HEK293 (cell line): ENCODE data around the gene PNKD.

ENCODE experiments used
- CTCF ChIA-PET: fragments of 350-600 bp; formaldehyde crosslinking; extraction: SDS; loops from one replicate; lab custom pipeline; 2021; ENCODE audit warnings: antibody characterized with exemption; lab: Yijun Ruan, JAX
- POLR2A ChIA-PET: fragments of 300-600 bp; formaldehyde crosslinking; extraction: SDS; loops from one replicate; lab custom pipeline; 2020; ENCODE audit warnings: antibody characterized with exemption, inconsistent platforms; lab: Yijun Ruan, JAX
- H3K27ac ChIP-seq: fragments of 200-500 bp; sonication (Bioruptor generic); 2 replicates; pipeline ENCODE4 v1.5.1; 2014; ENCODE audit warnings: low read depth, low read length, control low read depth, inconsistent platforms; ENCODE audit errors: extremely low read depth
- H3K36me3 ChIP-seq, 2 experiments: fragments of 200-500 bp in 1 of 2; sonication (Bioruptor generic) in 1 of 2; 1 replicate in 1 of 2; 2 replicates in 1 of 2; pipeline ENCODE4 v1.5.1; 2014 to 2017; ENCODE audit warnings: inconsistent platforms in 2 of 2, low read length in 2 of 2; ENCODE audit not compliant: control insufficient read depth in 2 of 2, insufficient read depth in 1 of 2
- H3K4me1 ChIP-seq: fragments of 200-500 bp; sonication (Bioruptor generic); 2 replicates; pipeline ENCODE4 v1.5.1; 2014; ENCODE audit warnings: mild to moderate bottlenecking, low read length, inconsistent platforms; ENCODE audit not compliant: control insufficient read depth, insufficient read depth
- H3K4me3 ChIP-seq: 2 replicates; pipeline ENCODE4 v1.5.1; 2011; ENCODE audit warnings: low read depth, mild to moderate bottlenecking, control low read depth, low read length, moderate library complexity
- H3K9me3 ChIP-seq: fragments of 200-500 bp; sonication (Bioruptor generic); 2 replicates; pipeline ENCODE4 v1.5.1; 2014; ENCODE audit warnings: low read depth, low read length, inconsistent platforms; ENCODE audit not compliant: control insufficient read depth, insufficient read depth
- KLF9 ChIP-seq: fragments of 450-650 bp; formaldehyde crosslinking; IDR thresholded peaks from 2 replicates; pipeline ENCODE4 v1.5.1; 2016; ENCODE audit warnings: missing biosample characterization, missing genetic modification characterization, low read depth
- PRDM1 ChIP-seq: fragments of 450-650 bp; formaldehyde crosslinking; IDR thresholded peaks from 2 replicates; pipeline ENCODE4; 2016; ENCODE audit warnings: missing biosample characterization, missing genetic modification characterization
- RBAK ChIP-seq: fragments of 450-650 bp; formaldehyde crosslinking; IDR thresholded peaks from 2 replicates; pipeline ENCODE4 v1.5.1; 2016; ENCODE audit warnings: missing biosample characterization, missing genetic modification characterization
- YY1 ChIP-seq: fragments of 450-650 bp; formaldehyde crosslinking; IDR thresholded peaks from 2 replicates; pipeline ENCODE4 v1.5.1; 2018; ENCODE audit warnings: missing biosample characterization, missing genetic modification characterization
- ZBTB8A ChIP-seq: fragments of 450-650 bp; formaldehyde crosslinking; IDR thresholded peaks from 2 replicates; pipeline ENCODE4 v1.5.1; 2016; ENCODE audit warnings: missing biosample characterization, missing genetic modification characterization
- ZFP69B ChIP-seq: fragments of 450-650 bp; formaldehyde crosslinking; IDR thresholded peaks from 2 replicates; pipeline ENCODE4 v1.5.1; 2016; ENCODE audit warnings: missing biosample characterization, missing genetic modification characterization
- ZNF354C ChIP-seq: fragments of 450-650 bp; formaldehyde crosslinking; IDR thresholded peaks from 2 replicates; pipeline ENCODE4 v1.5.1; 2016; ENCODE audit warnings: missing biosample characterization, missing genetic modification characterization, low read depth, borderline replicate concordance
- ZNF366 ChIP-seq: fragments of 450-650 bp; formaldehyde crosslinking; conservative IDR thresholded peaks from 2 replicates; pipeline ENCODE4 v1.5.1; 2016; ENCODE audit warnings: missing biosample characterization, missing genetic modification characterization
- ZNF391 ChIP-seq: fragments of 450-650 bp; formaldehyde crosslinking; IDR thresholded peaks from 2 replicates; pipeline ENCODE4 v1.5.1; 2016; ENCODE audit warnings: low read depth, missing biosample characterization, missing genetic modification characterization, borderline replicate concordance
- ZNF394 ChIP-seq: fragments of 450-650 bp; formaldehyde crosslinking; IDR thresholded peaks from 2 replicates; pipeline ENCODE4 v1.5.1; 2016; ENCODE audit warnings: missing biosample characterization, missing genetic modification characterization, mild to moderate bottlenecking, moderate library complexity, borderline replicate concordance
- ZNF404 ChIP-seq: fragments of 450-650 bp; formaldehyde crosslinking; IDR thresholded peaks from 2 replicates; pipeline ENCODE4 v1.5.1; 2017; ENCODE audit warnings: missing biosample characterization, missing genetic modification characterization
- ZNF558 ChIP-seq: fragments of 450-650 bp; formaldehyde crosslinking; IDR thresholded peaks from 2 replicates; pipeline ENCODE4 v1.5.1; 2016; ENCODE audit warnings: missing biosample characterization, missing genetic modification characterization
- ZNF624 ChIP-seq: fragments of 450-650 bp; formaldehyde crosslinking; IDR thresholded peaks from 2 replicates; pipeline ENCODE4 v1.5.1; 2017; ENCODE audit warnings: missing biosample characterization, missing genetic modification characterization
- TF ChIP-seq, protein P1 (sequence below): fragments of 450-650 bp; IDR thresholded peaks from 2 replicates; pipeline ENCODE4 v1.5.1; 2018; ENCODE audit warnings: missing biosample characterization, mild to moderate bottlenecking, missing genetic modification characterization
- TF ChIP-seq, protein P2 (sequence below): fragments of 450-650 bp; formaldehyde crosslinking; IDR thresholded peaks from 2 replicates; pipeline ENCODE4 v1.5.1; 2016; ENCODE audit warnings: missing biosample characterization, missing genetic modification characterization
- TF ChIP-seq, protein P3 (sequence below): fragments of 450-650 bp; formaldehyde crosslinking; IDR thresholded peaks from 2 replicates; pipeline ENCODE4 v1.5.1; 2016; ENCODE audit warnings: missing biosample characterization, missing genetic modification characterization, low read depth
- TF ChIP-seq, protein P4 (sequence below): fragments of 450-650 bp; formaldehyde crosslinking; IDR thresholded peaks from 2 replicates; pipeline ENCODE4 v1.5.1; 2017; ENCODE audit warnings: missing biosample characterization, missing genetic modification characterization
- TF ChIP-seq, protein P5 (sequence below): fragments of 450-650 bp; formaldehyde crosslinking; IDR thresholded peaks from 2 replicates; pipeline ENCODE4 v1.5.1; 2016; ENCODE audit warnings: missing biosample characterization, missing genetic modification characterization
- TF ChIP-seq, protein P6 (sequence below): fragments of 450-650 bp; formaldehyde crosslinking; IDR thresholded peaks from 2 replicates; pipeline ENCODE4 v1.5.1; 2016; ENCODE audit warnings: missing biosample characterization, missing genetic modification characterization

Gene PNKD

DNA sequence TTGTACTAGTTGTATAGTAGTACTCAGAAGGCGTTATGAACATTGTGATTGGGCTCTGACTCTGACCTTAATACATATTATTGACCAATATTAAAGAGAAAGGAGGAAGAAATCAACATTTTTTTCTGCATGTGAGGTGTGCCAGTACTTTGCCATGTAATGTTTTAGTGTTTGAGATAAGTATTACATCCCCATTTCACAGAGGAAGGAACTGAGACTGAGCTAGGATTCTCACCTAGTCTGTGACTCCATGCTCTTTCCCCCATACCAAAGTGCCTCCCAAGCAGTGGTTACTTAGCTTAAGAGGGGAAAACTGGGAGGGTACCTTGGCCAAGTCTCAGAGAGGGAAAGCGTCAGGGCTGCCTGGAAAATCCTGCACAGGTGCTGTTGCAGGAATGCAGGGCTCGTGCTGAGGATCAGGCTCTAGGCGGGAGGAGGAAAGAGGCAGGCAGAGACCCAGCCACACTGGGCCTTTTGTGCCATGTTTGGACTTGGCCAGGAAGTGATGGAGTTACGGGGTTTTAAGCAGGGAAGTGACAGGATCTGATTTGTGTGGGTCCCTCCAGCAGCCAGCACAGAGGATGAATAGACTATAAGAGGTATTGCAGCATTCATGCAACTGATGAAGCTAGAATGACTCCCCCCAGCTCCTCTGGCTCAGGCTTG, 1.7 kb downstream of the PNKD start:
- TF ChIP-seq YY1 (tag by site-specific recombination) = no peak
- TF ChIP-seq KLF9 = no peak
- TF ChIP-seq ZNF354C (tag by site-specific recombination) = no peak
- TF ChIP-seq ZNF391 (tag by site-specific recombination) = no peak
- no peak for TF ChIP-seq ZNF366 (tag by site-specific recombination)
- TF ChIP-seq, protein P1, sequence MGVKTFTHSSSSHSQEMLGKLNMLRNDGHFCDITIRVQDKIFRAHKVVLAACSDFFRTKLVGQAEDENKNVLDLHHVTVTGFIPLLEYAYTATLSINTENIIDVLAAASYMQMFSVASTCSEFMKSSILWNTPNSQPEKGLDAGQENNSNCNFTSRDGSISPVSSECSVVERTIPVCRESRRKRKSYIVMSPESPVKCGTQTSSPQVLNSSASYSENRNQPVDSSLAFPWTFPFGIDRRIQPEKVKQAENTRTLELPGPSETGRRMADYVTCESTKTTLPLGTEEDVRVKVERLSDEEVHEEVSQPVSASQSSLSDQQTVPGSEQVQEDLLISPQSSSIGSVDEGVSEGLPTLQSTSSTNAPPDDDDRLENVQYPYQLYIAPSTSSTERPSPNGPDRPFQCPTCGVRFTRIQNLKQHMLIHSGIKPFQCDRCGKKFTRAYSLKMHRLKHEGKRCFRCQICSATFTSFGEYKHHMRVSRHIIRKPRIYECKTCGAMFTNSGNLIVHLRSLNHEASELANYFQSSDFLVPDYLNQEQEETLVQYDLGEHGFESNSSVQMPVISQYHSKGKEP = no peak
- no peak for TF ChIP-seq RBAK (tag by site-specific recombination)
- TF ChIP-seq ZFP69B = no peak
- TF ChIP-seq, protein P2, sequence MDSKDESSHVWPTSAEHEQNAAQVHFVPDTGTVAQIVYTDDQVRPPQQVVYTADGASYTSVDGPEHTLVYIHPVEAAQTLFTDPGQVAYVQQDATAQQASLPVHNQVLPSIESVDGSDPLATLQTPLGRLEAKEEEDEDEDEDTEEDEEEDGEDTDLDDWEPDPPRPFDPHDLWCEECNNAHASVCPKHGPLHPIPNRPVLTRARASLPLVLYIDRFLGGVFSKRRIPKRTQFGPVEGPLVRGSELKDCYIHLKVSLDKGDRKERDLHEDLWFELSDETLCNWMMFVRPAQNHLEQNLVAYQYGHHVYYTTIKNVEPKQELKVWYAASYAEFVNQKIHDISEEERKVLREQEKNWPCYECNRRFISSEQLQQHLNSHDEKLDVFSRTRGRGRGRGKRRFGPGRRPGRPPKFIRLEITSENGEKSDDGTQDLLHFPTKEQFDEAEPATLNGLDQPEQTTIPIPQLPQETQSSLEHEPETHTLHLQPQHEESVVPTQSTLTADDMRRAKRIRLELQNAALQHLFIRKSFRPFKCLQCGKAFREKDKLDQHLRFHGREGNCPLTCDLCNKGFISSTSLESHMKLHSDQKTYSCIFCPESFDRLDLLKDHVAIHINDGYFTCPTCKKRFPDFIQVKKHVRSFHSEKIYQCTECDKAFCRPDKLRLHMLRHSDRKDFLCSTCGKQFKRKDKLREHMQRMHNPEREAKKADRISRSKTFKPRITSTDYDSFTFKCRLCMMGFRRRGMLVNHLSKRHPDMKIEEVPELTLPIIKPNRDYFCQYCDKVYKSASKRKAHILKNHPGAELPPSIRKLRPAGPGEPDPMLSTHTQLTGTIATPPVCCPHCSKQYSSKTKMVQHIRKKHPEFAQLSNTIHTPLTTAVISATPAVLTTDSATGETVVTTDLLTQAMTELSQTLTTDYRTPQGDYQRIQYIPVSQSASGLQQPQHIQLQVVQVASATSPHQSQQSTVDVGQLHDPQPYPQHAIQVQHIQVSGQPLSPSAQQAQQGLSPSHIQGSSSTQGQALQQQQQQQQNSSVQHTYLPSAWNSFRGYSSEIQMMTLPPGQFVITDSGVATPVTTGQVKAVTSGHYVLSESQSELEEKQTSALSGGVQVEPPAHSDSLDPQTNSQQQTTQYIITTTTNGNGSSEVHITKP (tag by site-specific recombination) = no peak
- TF ChIP-seq, protein P3, sequence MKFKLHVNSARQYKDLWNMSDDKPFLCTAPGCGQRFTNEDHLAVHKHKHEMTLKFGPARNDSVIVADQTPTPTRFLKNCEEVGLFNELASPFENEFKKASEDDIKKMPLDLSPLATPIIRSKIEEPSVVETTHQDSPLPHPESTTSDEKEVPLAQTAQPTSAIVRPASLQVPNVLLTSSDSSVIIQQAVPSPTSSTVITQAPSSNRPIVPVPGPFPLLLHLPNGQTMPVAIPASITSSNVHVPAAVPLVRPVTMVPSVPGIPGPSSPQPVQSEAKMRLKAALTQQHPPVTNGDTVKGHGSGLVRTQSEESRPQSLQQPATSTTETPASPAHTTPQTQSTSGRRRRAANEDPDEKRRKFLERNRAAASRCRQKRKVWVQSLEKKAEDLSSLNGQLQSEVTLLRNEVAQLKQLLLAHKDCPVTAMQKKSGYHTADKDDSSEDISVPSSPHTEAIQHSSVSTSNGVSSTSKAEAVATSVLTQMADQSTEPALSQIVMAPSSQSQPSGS = no peak
- TF ChIP-seq, protein P4, sequence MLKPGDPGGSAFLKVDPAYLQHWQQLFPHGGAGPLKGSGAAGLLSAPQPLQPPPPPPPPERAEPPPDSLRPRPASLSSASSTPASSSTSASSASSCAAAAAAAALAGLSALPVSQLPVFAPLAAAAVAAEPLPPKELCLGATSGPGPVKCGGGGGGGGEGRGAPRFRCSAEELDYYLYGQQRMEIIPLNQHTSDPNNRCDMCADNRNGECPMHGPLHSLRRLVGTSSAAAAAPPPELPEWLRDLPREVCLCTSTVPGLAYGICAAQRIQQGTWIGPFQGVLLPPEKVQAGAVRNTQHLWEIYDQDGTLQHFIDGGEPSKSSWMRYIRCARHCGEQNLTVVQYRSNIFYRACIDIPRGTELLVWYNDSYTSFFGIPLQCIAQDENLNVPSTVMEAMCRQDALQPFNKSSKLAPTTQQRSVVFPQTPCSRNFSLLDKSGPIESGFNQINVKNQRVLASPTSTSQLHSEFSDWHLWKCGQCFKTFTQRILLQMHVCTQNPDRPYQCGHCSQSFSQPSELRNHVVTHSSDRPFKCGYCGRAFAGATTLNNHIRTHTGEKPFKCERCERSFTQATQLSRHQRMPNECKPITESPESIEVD = no peak
- TF ChIP-seq PRDM1 (tag by site-specific recombination) = no peak
- POLR2A ChIA-PET = interaction anchor here (1.1 to 4.3 kb wide), 4 partner anchors 15 to 133 kb away, joined by 3 to 29 read pairs (median 8); no protein-coding TSS in a partner anchor
- H3K9me3 ChIP-seq = no peaks in the 10 kb centered on the region
- peaks cover 3% of the 10 kb centered on the region; the same call in 1 of the 2 replicates for H3K4me1 ChIP-seq
- H3K36me3 ChIP-seq = peaks cover 7 to 55% of the 10 kb centered on the region in 2 experiments; a peak in 2 of 3 replicates
- CTCF ChIA-PET = interaction anchor here (0.5 to 7.3 kb wide), 25 partner anchors 10 to 637 kb away, joined by 3 to 89 read pairs (median 4); partner anchors contain the start of genes CATIP and TMBIM1
- no peak overlapping the region for H3K4me3 ChIP-seq
- no peak overlapping the region for H3K27ac ChIP-seq

DNA sequence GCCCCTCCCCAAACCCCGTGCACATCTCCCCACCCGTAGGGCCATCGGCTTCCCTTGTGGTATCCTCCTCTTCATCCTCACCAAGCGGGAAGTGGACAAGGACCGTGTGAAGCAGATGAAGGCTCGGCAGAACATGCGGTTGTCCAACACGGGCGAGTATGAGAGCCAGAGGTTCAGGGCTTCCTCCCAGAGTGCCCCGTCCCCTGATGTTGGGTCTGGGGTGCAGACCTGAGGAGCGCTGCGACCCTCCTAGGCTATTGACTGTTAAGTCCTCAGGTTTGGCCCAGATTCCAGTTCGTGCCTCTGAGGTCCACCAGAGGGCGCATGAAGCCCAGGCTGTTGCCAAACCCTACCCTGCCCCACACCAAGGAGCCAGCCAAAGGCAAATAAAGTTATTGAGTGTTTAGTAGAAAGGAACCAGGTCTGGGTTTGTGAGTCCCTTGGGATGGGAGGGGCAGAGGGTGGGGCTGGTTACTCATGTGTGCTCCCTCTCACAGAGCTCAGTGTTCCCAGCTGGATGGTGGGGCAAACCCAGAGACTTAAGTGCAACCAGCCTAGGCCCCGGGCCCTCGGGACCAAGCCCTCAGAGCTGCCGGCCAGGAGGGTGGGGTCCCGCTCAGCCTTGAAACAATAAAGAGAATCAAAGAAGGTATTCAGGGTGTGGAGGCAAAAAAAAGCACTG, 2.4 kb downstream of the PNKD start:
- Histone ChIP-seq H3K36me3 (peaks cover 7 to 55% of the 10 kb centered on the region in 2 experiments; a peak in 2 of 3 replicates), H3K4me3 (no peak overlapping the region), H3K9me3 (no peaks in the 10 kb centered on the region), H3K27ac (no peak overlapping the region), H3K4me1 (peaks cover 3% of the 10 kb centered on the region; the same call in 1 of the 2 replicates)
- CTCF ChIA-PET = interaction anchor here (0.5 to 7.3 kb wide), 31 partner anchors 10 to 882 kb away, joined by 3 to 89 read pairs (median 4); partner anchors contain the start of genes CATIP and TMBIM1
- POLR2A ChIA-PET = interaction anchor here (0.7 to 4.3 kb wide), 4 partner anchors 14 to 182 kb away, joined by 3 to 29 read pairs (median 9); no protein-coding TSS in a partner anchor
- TF ChIP-seq, protein P5, sequence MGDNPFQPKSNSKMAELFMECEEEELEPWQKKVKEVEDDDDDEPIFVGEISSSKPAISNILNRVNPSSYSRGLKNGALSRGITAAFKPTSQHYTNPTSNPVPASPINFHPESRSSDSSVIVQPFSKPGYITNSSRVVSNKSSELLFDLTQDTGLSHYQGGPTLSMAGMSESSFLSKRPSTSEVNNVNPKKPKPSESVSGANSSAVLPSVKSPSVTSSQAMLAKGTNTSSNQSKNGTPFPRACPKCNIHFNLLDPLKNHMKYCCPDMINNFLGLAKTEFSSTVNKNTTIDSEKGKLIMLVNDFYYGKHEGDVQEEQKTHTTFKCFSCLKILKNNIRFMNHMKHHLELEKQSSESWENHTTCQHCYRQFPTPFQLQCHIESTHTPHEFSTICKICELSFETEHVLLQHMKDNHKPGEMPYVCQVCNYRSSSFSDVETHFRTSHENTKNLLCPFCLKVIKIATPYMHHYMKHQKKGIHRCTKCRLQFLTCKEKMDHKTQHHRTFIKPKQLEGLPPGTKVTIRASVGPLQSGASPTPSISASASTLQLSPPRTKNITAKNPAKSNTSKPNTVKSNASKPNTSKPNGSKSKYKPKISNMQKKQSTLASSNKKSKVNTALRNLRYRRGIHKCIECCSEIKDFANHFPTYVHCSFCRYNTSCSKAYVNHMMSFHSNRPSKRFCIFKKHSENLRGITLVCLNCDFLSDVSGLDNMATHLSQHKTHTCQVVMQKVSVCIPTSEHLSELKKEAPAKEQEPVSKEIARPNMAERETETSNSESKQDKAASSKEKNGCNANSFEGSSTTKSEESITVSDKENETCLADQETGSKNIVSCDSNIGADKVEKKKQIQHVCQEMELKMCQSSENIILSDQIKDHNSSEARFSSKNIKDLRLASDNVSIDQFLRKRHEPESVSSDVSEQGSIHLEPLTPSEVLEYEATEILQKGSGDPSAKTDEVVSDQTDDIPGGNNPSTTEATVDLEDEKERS (tag by site-specific recombination) = no peak
- TF ChIP-seq ZNF624 (tag by site-specific recombination) (no peak), ZNF558 (no peak), ZNF404 (tag by site-specific recombination) (no peak), ZNF354C (tag by site-specific recombination) (no peak), ZBTB8A (0 out of 2 replicates have a peak, but pooled peaks have one; percentile 28), ZNF394 (tag by site-specific recombination) (no peak)
- TF ChIP-seq, protein P6, sequence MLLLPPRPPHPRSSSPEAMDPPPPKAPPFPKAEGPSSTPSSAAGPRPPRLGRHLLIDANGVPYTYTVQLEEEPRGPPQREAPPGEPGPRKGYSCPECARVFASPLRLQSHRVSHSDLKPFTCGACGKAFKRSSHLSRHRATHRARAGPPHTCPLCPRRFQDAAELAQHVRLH (tag by site-specific recombination) = peak; percentile 87
